Neural progenitor cell (in vitro differentiated cells): ENCODE results near the gene FLVCR1.

Experiments
- CTCF ChIP-seq: fragments of 200-600 bp; sonication (generic); IDR thresholded peaks from 2 replicates; pipeline ENCODE4 v1.5.1; 2017; ENCODE audit warnings: antibody characterized with exemption, mild to moderate bottlenecking
- EZH2 ChIP-seq: fragments of 200-600 bp; sonication (generic); IDR thresholded peaks from 2 replicates; pipeline ENCODE4 v1.6.1; 2017; ENCODE audit warnings: antibody characterized with exemption, mild to moderate bottlenecking, moderate library complexity
- EZH2phosphoT487 ChIP-seq: fragments of 200-600 bp; sonication (generic); IDR thresholded peaks from 2 replicates; pipeline ENCODE4 v1.6.1; 2017; ENCODE audit warnings: antibody characterized with exemption

- TF ChIP-seq CTCF (no peak), EZH2 (no peak), EZH2phosphoT487 (no peak)
Measured at GRCh38 chr1:212945463-212946160, 87.5 kb downstream of the FLVCR1 start.
